A549 (cell line): Measurements from ENCODE around the gene HOXC13. TPM values are rescaled to one million over a fixed set of nuclear protein-coding genes. Genes with fewer than 3 reads are reported as not detected.

Experiments
- ATAC-seq, 2 experiments: fragments of 200-7000 bp in 1 of 2; fragments of >200 bp in 1 of 2; cut with Nextera tagmentation in 1 of 2; cut with Tn5 transposase in 1 of 2; 3 replicates each; pipeline versions ENCODE4 v1.8.0 to v1.9.1; 2018 to 2020; ENCODE audit warnings: mild to moderate bottlenecking in 1 of 2, moderate library complexity in 1 of 2
- CTCF ChIA-PET: fragments of 300-600 bp; sonication (Branson Sonifier 250); formaldehyde crosslinking; extraction: SDS; loops from one replicate; lab custom pipeline; 2021; ENCODE audit warnings: antibody characterized with exemption, inconsistent platforms; lab: Yijun Ruan, JAX
- POLR2A ChIA-PET: fragments of 350-600 bp; formaldehyde crosslinking; extraction: SDS; loops from one replicate; lab custom pipeline; 2021; ENCODE audit warnings: antibody characterized with exemption, inconsistent platforms; lab: Yijun Ruan, JAX
- DNase-seq, 2 experiments: peaks; one replicate each; pipeline versions ENCODE4 v3.0.0 to v3.0.0-alpha.2; 2011 to 2016; ENCODE audit warnings: low read depth in 1 of 2, low spot score in 1 of 2
- FAIRE-seq: peaks from 2 replicates; lab custom pipeline; 2011; peaks lifted over from hg19 to GRCh38; lab: Jason Lieb, UNC
- H3K27ac ChIP-seq, 2 experiments: fragments of >200 bp; sonication (Bioruptor Twin); formaldehyde crosslinking; 3 replicates each; pipeline ENCODE4 v1.5.1; 2016 to 2017
- H3K4me1 ChIP-seq: fragments of >200 bp; sonication (Bioruptor Twin); formaldehyde crosslinking; 3 replicates; pipeline ENCODE4 v1.6.1; 2016
- H3K4me2 ChIP-seq: fragments of >200 bp; sonication (Bioruptor Twin); formaldehyde crosslinking; 3 replicates; pipeline ENCODE4 v1.6.1; 2016
- H3K4me3 ChIP-seq: fragments of >200 bp; sonication (Bioruptor Twin); formaldehyde crosslinking; 3 replicates; pipeline ENCODE4 v1.5.1; 2016
- H3K9me3 ChIP-seq: fragments of >200 bp; sonication (Bioruptor Twin); formaldehyde crosslinking; 3 replicates; pipeline ENCODE4 v1.6.1; 2016
- BCL3 ChIP-seq: fragments of >200 bp; sonication (Bioruptor Twin); formaldehyde crosslinking; IDR thresholded peaks from 3 replicates; pipeline ENCODE4 v1.6.1; 2016
- CHD2 ChIP-seq: fragments of 150-350 bp; IDR thresholded peaks from 2 replicates; pipeline ENCODE4 v1.6.1; 2014; ENCODE audit warnings: low read length; ENCODE audit not compliant: partially characterized antibody
- CHD4 ChIP-seq: fragments of 200-600 bp; sonication (generic); IDR thresholded peaks from 2 replicates; pipeline ENCODE4 v1.6.1; 2016; ENCODE audit warnings: antibody characterized with exemption, mild to moderate bottlenecking, borderline replicate concordance
- CTCF ChIP-seq: fragments of >200 bp; sonication (Bioruptor Twin); formaldehyde crosslinking; IDR thresholded peaks from 3 replicates; pipeline ENCODE4 v1.5.1; 2016
- EHMT2 ChIP-seq: fragments of 200-600 bp; sonication (generic); IDR thresholded peaks from 2 replicates; pipeline ENCODE4 v1.6.1; 2016; ENCODE audit warnings: antibody characterized with exemption, low read depth, mild to moderate bottlenecking, moderate library complexity
- ESRRA ChIP-seq: fragments of 150-350 bp; IDR thresholded peaks from 2 replicates; pipeline ENCODE4 v1.6.1; 2014; ENCODE audit warnings: mild to moderate bottlenecking, low read length, borderline replicate concordance
- FOXS1 ChIP-seq: fragments of 250-450 bp; sonication (Bioruptor Pico); IDR thresholded peaks from 2 replicates; pipeline ENCODE4 v1.5.0; 2020; ENCODE audit warnings: mild to moderate bottlenecking, moderate library complexity
- GATA3 ChIP-seq: IDR thresholded peaks from 2 replicates; pipeline ENCODE4 v1.6.1; 2012; ENCODE audit warnings: borderline replicate concordance
- HOXB5 ChIP-seq: fragments of 250-450 bp; sonication (Bioruptor Pico); IDR thresholded peaks from 2 replicates; pipeline ENCODE4 v1.5.0; 2020; ENCODE audit warnings: mild to moderate bottlenecking, moderate library complexity
- JUN ChIP-seq, 2 experiments: fragments of >200 bp; sonication (Bioruptor Twin); formaldehyde crosslinking; IDR thresholded peaks; 2 replicates in 1 of 2; 3 replicates in 1 of 2; pipeline ENCODE4 v1.6.1; 2016 to 2017
- JUNB ChIP-seq: fragments of >200 bp; sonication (Bioruptor Twin); formaldehyde crosslinking; IDR thresholded peaks from 2 replicates; pipeline ENCODE4 v1.6.1; 2016
- KDM1A ChIP-seq: fragments of 200-600 bp; sonication (generic); IDR thresholded peaks from 2 replicates; pipeline ENCODE4 v1.6.1; 2016; ENCODE audit warnings: low read depth, mild to moderate bottlenecking
- KDM5A ChIP-seq: fragments of 200-600 bp; sonication (generic); IDR thresholded peaks from 2 replicates; pipeline ENCODE4 v1.6.1; 2016; ENCODE audit warnings: antibody characterized with exemption, mild to moderate bottlenecking
- MAFK ChIP-seq: fragments of 450-650 bp; IDR thresholded peaks from 2 replicates; pipeline ENCODE4 v1.6.1; 2014; ENCODE audit not compliant: partially characterized antibody
- MYC ChIP-seq: IDR thresholded peaks from 2 replicates; pipeline ENCODE4 v1.6.1; 2012; ENCODE audit warnings: mild to moderate bottlenecking, inconsistent platforms, low read length, improper control_type of control experiment, borderline replicate concordance
- NPAS2 ChIP-seq: fragments of 250-450 bp; sonication (Bioruptor Pico); IDR thresholded peaks from 2 replicates; pipeline ENCODE4 v1.8.0; 2022; ENCODE audit warnings: mild to moderate bottlenecking, moderate library complexity, borderline replicate concordance
- NR3C1 ChIP-seq: fragments of >200 bp; sonication (Bioruptor Twin); formaldehyde crosslinking; IDR thresholded peaks from 3 replicates; pipeline ENCODE4 v1.6.1; 2017
- POLR2A ChIP-seq: IDR thresholded peaks from 2 replicates; pipeline ENCODE4 v1.6.1; 2012; ENCODE audit warnings: mild to moderate bottlenecking, low read length
- POLR2AphosphoS2 ChIP-seq: conservative IDR thresholded peaks from 2 replicates; pipeline ENCODE4 v1.6.1; 2012; ENCODE audit warnings: low read length, improper control_type of control experiment, inconsistent platforms
- RAD21 ChIP-seq, 2 experiments: fragments of >200 bp in 1 of 2; sonication (Bioruptor Twin) in 1 of 2; formaldehyde crosslinking in 1 of 2; IDR thresholded peaks in 1 of 2; conservative IDR thresholded peaks in 1 of 2; 2 replicates in 1 of 2; 3 replicates in 1 of 2; pipeline ENCODE4 v1.6.1; 2012 to 2018; ENCODE audit warnings: inconsistent platforms in 1 of 2
- RARB ChIP-seq: fragments of 250-450 bp; sonication (Bioruptor Pico); IDR thresholded peaks from 2 replicates; pipeline ENCODE4 v1.8.0; 2021; ENCODE audit warnings: mild to moderate bottlenecking, moderate library complexity
- RCOR1 ChIP-seq: fragments of 150-350 bp; IDR thresholded peaks from 2 replicates; pipeline ENCODE4 v1.6.1; 2014; ENCODE audit warnings: antibody characterized with exemption, low read length, low read depth
- TFCP2L1 ChIP-seq: fragments of 250-450 bp; sonication (Bioruptor Pico); IDR thresholded peaks from 2 replicates; pipeline ENCODE4 v1.5.0; 2021; ENCODE audit warnings: mild to moderate bottlenecking
- TP53 ChIP-seq: fragments of 250-450 bp; sonication (Bioruptor Pico); IDR thresholded peaks from 2 replicates; pipeline ENCODE4 v1.5.0; 2021; ENCODE audit warnings: mild to moderate bottlenecking, moderate library complexity
- ZC3H11A ChIP-seq: fragments of 450-650 bp; IDR thresholded peaks from 2 replicates; pipeline ENCODE4 v1.6.1; 2014; ENCODE audit warnings: antibody characterized with exemption, mild to moderate bottlenecking
- ZNF302 ChIP-seq: fragments of 250-450 bp; sonication (Bioruptor Pico); IDR thresholded peaks from 2 replicates; pipeline ENCODE4 v1.9.0; 2021; ENCODE audit warnings: inconsistent platforms, mild to moderate bottlenecking, moderate library complexity
- ZSCAN20 ChIP-seq: fragments of 250-450 bp; sonication (Bioruptor Pico); IDR thresholded peaks from 2 replicates; pipeline ENCODE4 v1.8.0; 2022; ENCODE audit warnings: mild to moderate bottlenecking, moderate library complexity
- WGBS: methylation state at CpG from one replicate; pipeline ENCODE4 v1.1.6; 2017; ENCODE audit errors: missing lambda C conversion rate; 5-methylcytosine and 5-hydroxymethylcytosine counted together
- polyA plus RNA-seq, 4 experiments: library from polyadenylated mRNA; depleted of rRNA in 3 of 4; stranded (reverse); fragments of >200 nt; fragmentation: RNase III in 1 of 4; extraction: RNeasy Plus Mini Kit Qiagen cat#74134 plus additional on column Dnase treatment in 1 of 4; gene quantifications; 2 replicates in 3 of 4; 3 replicates in 1 of 4; pipeline ENCODE4 v1.2.3, GENCODE V29; 2011 to 2017
- TF ChIP-seq, protein P1 (sequence below): fragments of 450-650 bp; IDR thresholded peaks from 2 replicates; pipeline ENCODE4 v1.6.1; 2014; ENCODE audit warnings: antibody characterized with exemption

Gene HOXC13
- polyA plus RNA-seq, 2 of the 4 experiments (the other 2 are of a cell fraction): 3.9 to 6.5 TPM

DNA sequence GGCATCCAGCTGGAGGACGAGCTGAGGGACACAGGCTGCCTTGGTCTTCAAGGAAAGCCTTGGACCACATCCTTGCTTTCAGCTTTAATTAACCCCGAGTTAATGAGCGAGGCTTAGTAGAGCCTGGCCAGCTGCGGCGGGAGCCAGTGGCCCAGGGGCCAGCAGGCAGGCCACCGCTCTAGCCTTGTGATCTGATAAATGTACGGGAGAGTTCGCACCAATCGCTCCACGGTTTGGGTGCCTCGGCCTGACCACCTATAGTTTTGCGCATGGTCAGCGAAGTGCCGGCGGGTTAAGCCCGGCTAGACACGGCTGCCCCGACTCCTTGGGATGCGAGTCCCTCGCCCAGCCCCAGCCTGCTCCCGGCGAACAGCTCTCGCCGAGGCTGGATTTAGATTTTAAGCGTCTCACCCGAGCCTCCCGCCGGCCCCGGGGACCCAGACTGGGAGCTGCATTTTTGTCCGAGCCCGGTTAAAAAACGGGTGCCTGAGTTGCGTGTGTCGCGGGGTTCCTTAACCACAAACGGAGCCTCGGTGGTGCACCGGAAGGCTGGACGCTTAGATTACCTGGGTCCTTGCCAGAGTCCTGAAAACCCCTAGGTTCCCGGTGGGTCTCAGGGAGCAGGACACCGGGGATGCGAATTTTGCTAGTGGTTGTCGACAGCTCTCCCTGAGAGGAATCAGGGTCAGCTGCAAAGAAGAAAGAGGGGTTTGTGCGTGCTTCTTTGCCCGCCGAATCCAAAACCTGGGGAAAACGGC, 13.1 kb downstream of the HOXC13 start:
- Histone ChIP-seq H3K4me3 (no peak overlapping the region), H3K4me1 (peaks cover 14% of the 10 kb centered on the region), H3K27ac (no peak overlapping the region), H3K4me2 (no peak overlapping the region), H3K9me3 (no peaks in the 10 kb centered on the region)
- WGBS: 91% methylated on average over 47 of the region's 47 CpGs
- ATAC-seq: no peak
- DNase-seq: no peak
- CTCF ChIA-PET: interaction anchor here (1.0 to 2.8 kb wide), 7 partner anchors 10 to 208 kb away, joined by 3 to 11 read pairs (median 4); partner anchors contain the start of gene HOXC10
- TF ChIP-seq POLR2A: no peak
- no peak for TF ChIP-seq HOXB5 (CRISPR knock-in tag)
- TF ChIP-seq CHD4: no peak
- no peak for TF ChIP-seq NR3C1
- no peak for TF ChIP-seq NPAS2 (CRISPR knock-in tag)
- TF ChIP-seq JUN (IDR thresholded peaks at IDR 0.05): no peak
- no peak for TF ChIP-seq CHD2
- no peak for TF ChIP-seq ZC3H11A
- TF ChIP-seq ZSCAN20 (CRISPR knock-in tag): no peak
- no peak for TF ChIP-seq RARB
- no peak for TF ChIP-seq RCOR1
- no peak for TF ChIP-seq FOXS1 (CRISPR knock-in tag)
- TF ChIP-seq BCL3: no peak
- TF ChIP-seq ZNF302 (CRISPR knock-in tag): no peak
- no peak for FAIRE-seq
- POLR2A ChIA-PET: no interaction called here

DNA sequence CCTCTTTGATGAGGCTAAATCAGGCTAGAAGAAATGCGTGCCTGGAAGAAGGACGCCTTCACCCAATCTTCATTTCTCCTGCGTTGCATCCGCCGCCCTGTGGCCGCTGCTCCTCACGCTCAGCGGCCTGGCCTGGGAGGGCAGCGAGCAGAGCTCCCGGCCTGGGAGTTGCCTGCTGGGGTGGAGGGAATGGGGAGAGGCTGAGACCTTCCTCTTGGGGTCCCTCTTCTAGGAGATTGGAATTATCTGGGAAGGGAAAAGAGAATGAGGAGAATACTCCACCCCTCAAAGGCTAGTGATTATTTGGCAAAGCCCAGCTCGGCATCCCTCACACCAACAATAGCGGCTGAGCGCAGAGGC, 13.7 kb downstream of the HOXC13 start:
- ChIA-PET CTCF (interaction anchor here (1.0 to 2.8 kb wide), 9 partner anchors 9 to 208 kb away, joined by 3 to 11 read pairs (median 4); partner anchors contain the start of gene HOXC10), POLR2A (no interaction called here)
- H3K4me1 ChIP-seq: peaks cover 14% of the 10 kb centered on the region
- H3K4me3 ChIP-seq: no peak overlapping the region
- TF ChIP-seq EHMT2 (no peak), MYC (no peak), JUNB (no peak), CHD2 (no peak), KDM1A (no peak), POLR2A (no peak), RARB (no peak), TFCP2L1 (CRISPR knock-in tag) (no peak), RAD21 (conservative IDR thresholded peaks at IDR 0.05 in 1 of 2, IDR thresholded peaks at IDR 0.05 in 1 of 2) (no peak), TP53 (CRISPR knock-in tag) (no peak), POLR2AphosphoS2 (no peak), KDM5A (no peak), RCOR1 (no peak), CTCF (no peak), ESRRA (no peak), GATA3 (no peak), MAFK (no peak)
- TF ChIP-seq, protein P1, sequence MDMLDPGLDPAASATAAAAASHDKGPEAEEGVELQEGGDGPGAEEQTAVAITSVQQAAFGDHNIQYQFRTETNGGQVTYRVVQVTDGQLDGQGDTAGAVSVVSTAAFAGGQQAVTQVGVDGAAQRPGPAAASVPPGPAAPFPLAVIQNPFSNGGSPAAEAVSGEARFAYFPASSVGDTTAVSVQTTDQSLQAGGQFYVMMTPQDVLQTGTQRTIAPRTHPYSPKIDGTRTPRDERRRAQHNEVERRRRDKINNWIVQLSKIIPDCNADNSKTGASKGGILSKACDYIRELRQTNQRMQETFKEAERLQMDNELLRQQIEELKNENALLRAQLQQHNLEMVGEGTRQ: no peak
- H3K4me2 ChIP-seq: no peak overlapping the region
- 93% methylated on average over 13 of the region's 13 CpGs for whole genome bisulfite sequencing
- DNase-seq (no peak), FAIRE-seq (no peak), ATAC-seq (no peak)
- no peaks in the 10 kb centered on the region for H3K9me3 ChIP-seq
- no peak overlapping the region for H3K27ac ChIP-seq
